ENCODE results near the gene OR2J2. TPM values are rescaled to one million over a fixed set of nuclear protein-coding genes. Genes with fewer than 3 reads are reported as not detected.

OR2J2 gene
- total and polyA plus RNA-seq, 2 donors (not counting 3 experiments of a cell fraction or from before 2014, with no cell fraction given) = not detected

- intact Hi-C loops (cut with micrococcal nuclease) (no loop called here), dilution Hi-C loops (cut with MboI; ENCODE audit: extremely low pct_ligation_motif_present, low sequenced_read_pairs) (no loop called here)
- BruUV-seq (replicated peaks) = no TSS peak
- Histone ChIP-seq H3K4me1 (ENCODE audit: control insufficient read depth, extremely low read depth, insufficient read depth, low read length) (no peaks in the 10 kb centered on the region), H3K27ac (ENCODE audit: insufficient read depth, low read depth, low read length) (no peak overlapping the region), H3K27me3 (ENCODE audit: control insufficient read depth in 2 of 2, insufficient read depth in 2 of 2, low read length in 2 of 2) (no peaks in the 10 kb centered on the region), H3K4me2 (ENCODE audit: insufficient read depth, low read length) (no peak overlapping the region), H3K79me2 (ENCODE audit: control insufficient read depth, insufficient read depth, low read length) (no peaks in the 10 kb centered on the region), H3K9ac (replicated peaks; ENCODE audit: extremely low read depth, insufficient read depth, low read length) (no peak overlapping the region), H3K9me1 (replicated peaks; ENCODE audit: control insufficient read depth, extremely low read depth, insufficient read depth, low read length) (no peaks in the 10 kb centered on the region), H3K9me3 (replicated peaks; ENCODE audit: control insufficient read depth, insufficient read depth, low read length) (no peaks in the 10 kb centered on the region), H3K4me3 (replicated peaks in 1 of 3; ENCODE audit: insufficient read depth in 1 of 3, low read depth in 1 of 3, low read length in 3 of 3) (no peak overlapping the region), H4K20me1 (replicated peaks; ENCODE audit: control insufficient read depth, extremely low read depth, insufficient read depth, low read length) (no peaks in the 10 kb centered on the region), H3K36me3 (ENCODE audit: control insufficient read depth in 2 of 2, extremely low read depth in 1 of 2, insufficient read depth in 2 of 2, low read length in 2 of 2) (no peaks in the 10 kb centered on the region), H2AFZ (ENCODE audit: low read depth, low read length) (no peak overlapping the region)
- DNase-seq (ENCODE audit: low read depth, low spot score) (no peak), FAIRE-seq (no peak)
- TF ChIP-seq GATA2 (IDR thresholded peaks at IDR 0.05; ENCODE audit: insufficient read depth, insufficient read length, low read depth, low read length) = no peak
- no peak for TF ChIP-seq EZH2 (IDR thresholded peaks at IDR 0.05; ENCODE audit: borderline replicate concordance, low read depth, low read length, severe bottlenecking)
- TF ChIP-seq MYC (IDR thresholded peaks at IDR 0.05; ENCODE audit: low read depth, low read length) = no peak
- TF ChIP-seq CTCF (IDR thresholded peaks at IDR 0.05; ENCODE audit: extremely low read depth in 1 of 2, insufficient read depth in 1 of 2, low read depth in 1 of 2, low read length in 2 of 2) = no peak
- no peak for TF ChIP-seq FOS (IDR thresholded peaks at IDR 0.05; ENCODE audit: borderline replicate concordance, insufficient read depth, low read length)
- no peak for TF ChIP-seq JUN (IDR thresholded peaks at IDR 0.05; ENCODE audit: borderline replicate concordance, insufficient read depth, insufficient read length, low read depth)
- POLR2A ChIA-PET = interaction anchor here (0.6 kb wide), 1 partner anchor 1594 kb away, joined by 6 read pairs; no protein-coding TSS in a partner anchor
- CTCF ChIA-PET = no interaction called here
These were observed 28.4 kb upstream of the OR2J2 start for GRCh38 chr6:29142309-29142708.

- ChIA-PET CTCF (no interaction called here), POLR2A (no interaction called here)
- BruUV-seq (replicated peaks) = no TSS peak
- intact Hi-C loops (cut with micrococcal nuclease) = no loop called here
- no peaks in the 10 kb centered on the region for H3K27me3 ChIP-seq (ENCODE audit: control insufficient read depth in 2 of 2, insufficient read depth in 2 of 2, low read length in 2 of 2)
- H3K36me3 ChIP-seq (ENCODE audit: control insufficient read depth in 2 of 2, extremely low read depth in 1 of 2, insufficient read depth in 2 of 2, low read length in 2 of 2) = no peaks in the 10 kb centered on the region
- H3K27ac ChIP-seq (ENCODE audit: insufficient read depth, low read depth, low read length) = no peak overlapping the region
- no peak overlapping the region for H3K4me2 ChIP-seq (ENCODE audit: insufficient read depth, low read length)
- TF ChIP-seq FOS (IDR thresholded peaks at IDR 0.05; ENCODE audit: borderline replicate concordance, insufficient read depth, low read length) (no peak), GATA2 (IDR thresholded peaks at IDR 0.05; ENCODE audit: insufficient read depth, insufficient read length, low read depth, low read length) (no peak), MYC (IDR thresholded peaks at IDR 0.05; ENCODE audit: low read depth, low read length) (no peak), MAX (IDR thresholded peaks at IDR 0.05; ENCODE audit: insufficient read depth, insufficient read length) (no peak), POLR2AphosphoS5 (IDR thresholded peaks at IDR 0.05; ENCODE audit: insufficient read depth, low read depth, low read length) (no peak), POLR2A (IDR thresholded peaks at IDR 0.05; ENCODE audit: low read depth, low read length) (no peak), EZH2 (IDR thresholded peaks at IDR 0.05; ENCODE audit: borderline replicate concordance, low read depth, low read length, severe bottlenecking) (no peak), CTCF (IDR thresholded peaks at IDR 0.05; ENCODE audit: extremely low read depth in 1 of 2, insufficient read depth in 1 of 2, low read depth in 1 of 2, low read length in 2 of 2) (no peak), JUN (IDR thresholded peaks at IDR 0.05; ENCODE audit: borderline replicate concordance, insufficient read depth, insufficient read length, low read depth) (no peak)
- H3K9ac ChIP-seq (replicated peaks; ENCODE audit: extremely low read depth, insufficient read depth, low read length) = no peak overlapping the region
- H2AFZ ChIP-seq (ENCODE audit: low read depth, low read length) = no peak overlapping the region
- H3K4me1 ChIP-seq (ENCODE audit: control insufficient read depth, extremely low read depth, insufficient read depth, low read length) = no peaks in the 10 kb centered on the region
- DNase-seq (ENCODE audit: low read depth, low spot score) = no peak
- no peaks in the 10 kb centered on the region for H3K9me1 ChIP-seq (replicated peaks; ENCODE audit: control insufficient read depth, extremely low read depth, insufficient read depth, low read length)
- H3K9me3 ChIP-seq (replicated peaks; ENCODE audit: control insufficient read depth, insufficient read depth, low read length) = no peaks in the 10 kb centered on the region
- H4K20me1 ChIP-seq (replicated peaks; ENCODE audit: control insufficient read depth, extremely low read depth, insufficient read depth, low read length) = no peaks in the 10 kb centered on the region
- dilution Hi-C loops (cut with MboI; ENCODE audit: extremely low pct_ligation_motif_present, low sequenced_read_pairs) = no loop called here
- no peak for FAIRE-seq
- H3K4me3 ChIP-seq (replicated peaks in 1 of 3; ENCODE audit: insufficient read depth in 1 of 3, low read depth in 1 of 3, low read length in 3 of 3) = no peak overlapping the region
- H3K79me2 ChIP-seq (ENCODE audit: control insufficient read depth, insufficient read depth, low read length) = no peaks in the 10 kb centered on the region
These were observed 24.5 kb upstream of the OR2J2 start for GRCh38 chr6:29146179-29146578.
